HG03139 (cell line): Measurements from ENCODE around the gene TMX3.

ENCODE experiments used
- ATAC-seq: cut with Tn5 transposase; IDR thresholded peaks from one replicate; pipeline ENCODE4 v1.9.1; 2021; ENCODE audit not compliant: unreplicated experiment

TMX3 gene, protein sequence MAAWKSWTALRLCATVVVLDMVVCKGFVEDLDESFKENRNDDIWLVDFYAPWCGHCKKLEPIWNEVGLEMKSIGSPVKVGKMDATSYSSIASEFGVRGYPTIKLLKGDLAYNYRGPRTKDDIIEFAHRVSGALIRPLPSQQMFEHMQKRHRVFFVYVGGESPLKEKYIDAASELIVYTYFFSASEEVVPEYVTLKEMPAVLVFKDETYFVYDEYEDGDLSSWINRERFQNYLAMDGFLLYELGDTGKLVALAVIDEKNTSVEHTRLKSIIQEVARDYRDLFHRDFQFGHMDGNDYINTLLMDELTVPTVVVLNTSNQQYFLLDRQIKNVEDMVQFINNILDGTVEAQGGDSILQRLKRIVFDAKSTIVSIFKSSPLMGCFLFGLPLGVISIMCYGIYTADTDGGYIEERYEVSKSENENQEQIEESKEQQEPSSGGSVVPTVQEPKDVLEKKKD

DNA sequence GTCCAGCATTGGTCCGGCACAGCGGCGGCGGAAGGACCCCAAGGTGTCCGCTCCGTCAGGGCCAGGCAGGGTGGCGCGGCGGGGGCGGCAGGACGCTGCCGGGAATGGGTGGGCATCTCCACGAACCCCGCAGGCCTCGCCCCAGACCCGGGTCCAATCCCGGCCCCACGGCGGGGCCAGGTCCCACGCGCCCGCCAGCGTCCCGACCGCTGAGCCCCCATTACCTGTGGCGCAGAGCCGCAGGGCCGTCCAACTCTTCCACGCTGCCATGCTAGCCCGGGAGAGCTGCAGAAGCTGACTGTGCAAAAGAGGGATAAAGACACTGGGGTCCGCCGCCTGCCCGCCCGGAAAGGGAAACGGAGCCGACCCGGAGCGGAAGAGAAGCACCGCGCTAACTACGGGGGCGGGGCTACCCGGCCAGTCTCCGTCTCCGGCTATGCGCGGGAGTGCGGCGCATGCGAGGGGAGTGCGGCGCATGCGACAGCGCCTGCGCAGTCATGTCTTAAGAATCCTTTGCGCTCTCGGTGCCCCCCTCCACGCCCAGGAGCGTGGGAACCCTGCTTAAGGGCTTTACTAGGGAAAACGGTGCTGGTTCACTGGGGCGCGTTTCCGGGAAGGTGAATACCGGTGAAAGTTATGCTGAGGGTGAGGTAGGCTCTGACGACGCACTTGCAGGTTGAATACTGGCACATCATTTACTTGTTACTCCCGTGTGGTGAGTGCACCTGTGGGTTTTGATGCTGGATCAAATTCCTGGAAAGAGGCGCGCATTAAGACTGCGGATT, at the start of gene TMX3:
Gene TMX3, minus strand, starts transcription at position 397 of the 785 bp plus-strand sequence. Its CDS starts 127 bp downstream, at position 270.
- ATAC-seq, result peak; percentile 96

DNA sequence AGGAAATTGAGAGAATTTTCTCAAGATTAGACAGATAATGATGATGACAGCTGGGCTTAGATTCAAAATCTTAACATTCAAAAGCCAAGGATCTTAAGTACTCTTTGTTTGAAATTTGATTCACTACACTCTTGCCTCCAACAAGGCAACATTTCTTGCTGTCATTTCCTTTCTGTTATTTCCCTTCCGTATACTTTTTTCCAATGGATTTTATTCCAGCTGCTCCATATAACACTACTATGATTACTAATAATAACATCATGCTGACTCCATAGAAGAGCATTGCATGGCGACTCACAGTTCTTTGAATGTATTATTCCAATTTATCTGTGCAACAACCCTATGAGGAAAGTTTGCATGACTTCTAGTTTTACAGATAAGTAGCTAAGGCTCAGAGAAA, 49.1 kb upstream of the TMX3 start:
- ATAC-seq, result no peak

DNA sequence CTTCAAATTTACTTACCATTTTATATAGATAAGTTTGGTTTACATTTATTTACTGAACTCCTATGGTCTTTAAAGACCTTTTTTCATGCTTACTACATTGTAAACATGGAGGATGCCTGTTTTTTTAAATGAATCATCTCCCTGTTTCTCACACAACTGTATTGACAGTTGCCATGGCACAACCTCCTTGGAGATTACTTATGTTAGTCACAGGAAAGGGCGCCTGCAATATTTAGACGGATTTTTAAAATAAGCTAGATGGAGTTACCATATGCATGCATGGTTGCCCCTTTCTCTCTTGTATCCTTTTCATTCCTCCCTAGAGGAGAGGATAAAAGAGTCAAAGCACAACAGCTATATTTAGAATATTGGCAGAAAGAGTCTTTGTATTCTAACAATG, 48.2 kb upstream of the TMX3 start:
- no peak for ATAC-seq

DNA sequence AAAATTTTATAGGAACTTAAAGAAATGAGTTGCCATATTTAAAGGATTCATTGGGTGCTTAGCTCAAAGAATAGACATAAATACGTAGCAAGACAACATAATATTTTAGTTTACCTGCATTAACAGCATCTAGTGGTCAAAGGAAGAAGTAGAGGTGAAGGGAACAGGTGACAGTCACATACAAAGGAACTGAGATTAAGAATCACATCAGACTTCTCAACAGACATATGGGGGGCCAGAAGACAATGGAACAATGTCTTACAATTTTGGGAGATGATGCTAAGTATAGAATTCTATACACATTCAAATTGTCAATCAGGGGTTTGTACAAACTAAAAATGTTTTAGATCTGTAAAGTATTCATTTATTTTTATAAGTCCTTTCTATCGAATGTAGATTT, 44.4 kb upstream of the TMX3 start:
- ATAC-seq, result no peak

DNA sequence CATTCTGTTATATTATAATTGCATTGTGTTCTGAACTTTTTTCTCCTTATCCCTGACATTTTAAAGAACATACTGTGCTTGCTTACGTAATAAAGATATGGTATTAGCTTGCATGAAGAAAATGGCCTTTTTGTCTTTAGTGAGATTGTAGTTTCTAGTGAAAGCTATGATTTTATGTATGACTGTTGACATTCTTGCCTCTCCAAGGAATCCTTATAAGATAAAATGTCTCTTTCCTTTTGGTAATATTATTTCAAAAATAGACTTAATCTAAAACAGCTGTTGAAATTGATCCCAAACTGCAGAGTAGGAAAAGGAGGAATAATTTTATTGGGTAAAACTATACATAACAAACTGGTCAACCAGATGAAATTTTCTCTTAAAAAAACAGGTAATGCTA, 42.2 kb upstream of the TMX3 start:
- no peak for ATAC-seq

DNA sequence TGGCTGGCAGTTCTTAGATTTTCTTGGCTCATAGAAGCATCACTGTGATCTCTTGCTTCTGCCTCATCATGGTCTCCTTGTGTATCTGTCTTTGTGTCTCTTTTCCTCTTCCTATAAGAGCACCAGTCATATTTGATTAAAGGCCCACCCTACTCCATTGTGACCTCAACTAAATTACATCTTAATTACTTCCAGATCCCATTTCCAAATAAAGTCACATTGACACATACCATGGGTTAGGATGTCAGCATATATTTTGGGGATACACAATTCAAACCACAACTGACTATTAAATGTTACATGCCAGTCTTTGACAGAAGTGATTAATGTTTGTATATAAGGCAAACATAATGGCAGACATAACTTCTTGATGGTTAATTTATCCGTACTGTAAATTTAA, 27.3 kb upstream of the TMX3 start:
- ATAC-seq, result no peak

DNA sequence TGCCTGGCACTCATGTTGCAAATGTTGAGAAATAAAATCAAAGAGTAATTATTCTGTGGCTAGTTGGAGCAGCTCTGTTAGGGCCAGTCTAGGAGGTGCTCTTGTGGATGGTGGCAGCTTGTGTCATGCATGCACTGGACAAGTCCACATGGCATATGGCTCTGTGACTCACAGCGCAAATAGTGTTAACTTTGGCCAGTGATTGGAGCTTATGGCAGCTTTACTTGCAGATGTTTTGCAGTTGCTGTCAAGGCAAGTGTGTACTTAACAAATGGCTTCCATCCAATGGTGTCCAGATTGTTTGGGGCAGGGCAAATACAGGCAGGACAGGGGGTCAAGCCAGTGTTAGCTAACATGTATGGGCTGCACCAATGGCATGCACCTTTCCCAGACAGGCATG, 26.1 kb upstream of the TMX3 start:
- ATAC-seq, result no peak

DNA sequence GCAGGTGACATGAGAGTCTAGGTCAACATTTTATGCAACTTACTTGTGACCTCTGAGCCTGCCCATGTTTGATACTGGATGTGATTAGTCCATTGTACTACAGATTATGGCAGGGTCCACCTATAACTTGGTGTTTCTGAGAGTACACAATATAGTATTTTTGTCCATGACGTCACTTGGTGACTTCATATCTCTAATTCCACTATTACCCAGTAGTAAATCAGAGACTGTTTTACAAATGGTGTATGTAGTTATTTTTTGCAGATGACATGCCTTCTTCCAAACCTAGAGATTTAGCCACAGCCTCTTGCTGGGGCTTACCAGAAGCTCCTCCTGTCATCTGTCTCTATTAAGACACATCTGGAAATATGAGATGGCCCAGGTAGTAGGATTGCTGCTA, 24.6 kb upstream of the TMX3 start:
- ATAC-seq, result no peak

DNA sequence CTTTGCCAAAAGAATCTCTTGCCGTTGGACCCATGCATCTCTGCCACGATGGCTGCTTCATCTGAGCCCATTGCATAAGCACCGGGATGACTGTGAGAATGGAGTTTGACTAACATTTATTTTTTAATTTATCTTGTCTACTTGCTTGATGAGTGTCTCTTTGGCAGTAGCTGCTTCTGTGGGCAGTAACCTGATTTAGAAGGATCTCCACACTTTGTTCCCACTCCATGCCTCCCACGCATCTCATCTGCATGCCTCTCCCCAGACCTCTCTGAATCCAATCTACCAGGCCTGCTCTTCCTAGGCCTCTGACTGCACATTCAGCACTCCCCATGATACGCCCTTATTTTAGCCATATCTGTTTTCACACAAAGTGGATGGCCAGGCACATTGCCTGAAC, 23.7 kb upstream of the TMX3 start:
- no peak for ATAC-seq

DNA sequence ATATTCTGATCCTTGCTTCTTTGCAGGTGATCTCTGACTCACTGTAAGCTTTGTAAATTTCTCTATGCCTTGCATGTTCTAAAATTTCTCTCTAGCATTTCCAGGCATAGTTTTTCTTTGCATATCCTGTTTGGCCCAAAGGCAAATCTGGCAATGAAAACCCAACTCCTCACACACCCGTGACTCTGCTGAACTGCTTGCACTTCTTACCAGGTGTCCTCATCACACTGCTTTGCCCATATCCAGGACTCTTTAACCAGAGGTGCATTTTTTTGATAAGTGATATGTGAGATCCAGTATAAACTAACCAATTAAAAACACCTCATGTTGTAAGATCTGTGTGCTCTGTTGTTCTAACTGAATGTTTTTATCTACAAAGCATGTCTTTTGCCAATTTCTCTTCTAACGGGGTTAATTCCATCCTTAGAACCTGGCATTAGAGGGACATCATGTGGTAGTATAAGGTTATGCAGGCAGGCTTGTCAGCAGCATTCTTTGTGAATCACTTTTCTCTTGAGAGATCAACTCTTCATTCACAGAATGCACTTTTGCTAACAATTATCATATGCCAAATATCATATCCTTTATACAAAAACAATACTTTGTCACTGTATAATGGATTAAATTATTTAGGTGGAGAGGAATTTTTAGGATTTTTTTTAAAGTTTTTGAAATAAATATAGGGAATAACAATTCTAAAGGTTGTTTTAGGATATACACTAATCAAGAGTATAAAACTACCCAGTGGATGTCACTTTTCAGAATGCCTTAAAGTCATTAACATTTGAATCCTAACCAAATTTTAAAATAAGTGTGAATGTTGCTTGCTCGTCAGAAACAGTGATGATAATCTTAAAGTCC, 20.8 kb upstream of the TMX3 start:
- peak; percentile 76 for ATAC-seq

GRCh38 chr18:68734308-68734707, 19.4 kb upstream of the TMX3 start:
- ATAC-seq, result no peak

DNA sequence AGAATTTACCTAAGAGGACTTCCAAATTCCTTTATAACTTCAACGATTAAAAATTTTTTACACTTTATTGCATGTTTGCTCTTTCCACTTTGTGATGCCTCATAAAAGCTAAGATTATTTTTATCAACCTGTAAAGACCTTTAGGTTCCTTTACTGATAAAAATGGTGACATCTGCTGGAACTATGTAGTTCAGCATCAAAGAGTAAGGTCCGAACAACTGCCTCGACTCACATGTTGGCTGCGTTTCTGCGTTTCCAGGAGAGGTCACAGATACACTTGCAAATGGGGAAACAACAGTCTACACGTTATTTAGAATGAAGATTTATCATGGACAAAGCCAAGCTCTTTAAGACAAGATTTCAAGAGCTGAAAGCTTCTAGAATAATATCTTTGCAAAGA, 18.8 kb upstream of the TMX3 start:
- no peak for ATAC-seq

- no peak for ATAC-seq
Observed at GRCh38 chr18:68728081-68728700, 13.3 kb upstream of the TMX3 start.

- ATAC-seq, result no peak
Observed at GRCh38 chr18:68727506-68727905, 12.6 kb upstream of the TMX3 start.

DNA sequence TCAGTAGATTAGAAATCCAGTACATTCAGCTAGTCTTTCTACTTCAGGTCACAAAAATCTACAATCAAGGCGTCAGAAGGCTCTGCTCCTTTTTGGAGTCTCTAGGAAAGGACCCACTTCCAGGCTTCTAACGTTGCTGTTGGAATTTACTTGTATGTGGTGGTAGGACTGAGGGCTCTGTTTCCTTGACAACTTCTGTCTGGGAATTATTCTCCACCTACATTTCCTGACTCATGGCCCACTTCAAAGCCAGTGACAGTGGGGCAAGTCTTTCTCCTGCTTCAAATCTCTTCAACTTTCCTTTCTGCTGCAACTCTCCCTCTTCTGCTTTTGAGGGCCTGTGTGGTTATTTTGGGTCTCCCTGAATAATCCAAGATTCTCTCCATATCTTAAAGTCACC, 10.4 kb upstream of the TMX3 start:
- no peak for ATAC-seq

DNA sequence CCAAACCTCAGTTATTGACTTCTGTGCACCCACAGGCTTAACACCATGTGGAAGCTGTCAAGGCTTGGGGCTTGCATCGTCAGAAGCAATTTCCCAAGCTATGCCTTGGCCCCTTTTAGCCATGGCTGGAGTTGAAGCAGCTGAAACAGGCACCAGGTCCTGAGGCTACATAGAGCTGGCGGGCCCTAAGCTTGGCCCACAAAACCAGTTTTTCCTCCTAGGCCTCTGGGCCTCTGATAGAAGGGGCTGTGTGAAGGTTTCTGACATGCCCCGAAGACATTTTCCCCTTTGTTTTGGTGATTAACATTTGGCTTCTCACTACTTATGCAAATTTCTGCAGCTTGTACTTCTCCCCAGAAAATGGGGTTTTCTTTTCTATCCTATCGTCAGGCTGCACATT, 9.1 kb upstream of the TMX3 start:
- no peak for ATAC-seq

DNA sequence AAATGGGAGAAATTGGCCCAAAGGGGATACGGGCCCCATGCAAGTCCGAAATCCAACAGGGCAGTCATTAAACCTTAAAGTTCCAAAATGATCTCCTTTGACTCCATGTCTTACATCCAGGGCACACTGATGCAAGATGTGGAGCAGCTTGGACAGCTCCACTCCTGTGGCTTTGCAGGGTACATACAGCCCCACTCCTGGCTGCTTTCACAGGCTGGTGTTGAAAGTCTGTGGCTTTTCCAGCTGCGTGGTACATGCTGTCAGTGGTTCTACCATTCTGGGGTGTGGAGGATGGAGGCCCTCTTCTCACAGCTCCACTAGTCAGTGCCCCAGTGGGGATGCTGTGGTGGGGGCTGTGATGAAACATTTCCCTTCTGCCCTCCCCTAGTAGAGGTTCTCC, 8.6 kb upstream of the TMX3 start:
- no peak for ATAC-seq

- no peak for ATAC-seq
Observed at GRCh38 chr18:68722821-68723220, 7.9 kb upstream of the TMX3 start.

GRCh38 chr18:68721681-68722583, 7.0 kb upstream of the TMX3 start:
- peak; percentile 87 for ATAC-seq

DNA sequence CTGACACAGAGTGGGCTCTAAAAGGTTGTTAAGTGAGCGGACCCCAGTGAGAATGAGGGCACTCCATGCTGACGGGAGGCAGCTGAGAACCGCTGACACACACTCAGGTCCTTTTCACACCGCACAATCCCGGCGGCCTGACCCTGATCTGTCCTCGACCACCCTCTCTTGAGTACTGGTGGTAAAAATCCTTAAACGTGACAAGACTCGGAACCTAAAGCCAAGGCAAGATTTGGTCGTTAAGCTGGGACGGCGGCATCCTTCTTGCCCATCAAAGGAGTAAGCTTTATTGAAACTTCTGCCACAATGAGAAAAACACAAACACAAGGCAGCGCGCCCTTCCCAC, 569 bp downstream of the TMX3 start:
- no peak for ATAC-seq
